Upper lobe of left lung (tissue), 4 donors: Measurements from ENCODE around the gene WDR35.

Experiments
- CTCF ChIP-seq, 6 experiments: fragments of 450-650 bp in 4 of 6; fragments of 200-600 bp in 2 of 6; sonication (generic) in 2 of 6; IDR thresholded peaks; one replicate each; pipeline ENCODE4 v1.5.1; 2016 to 2019; ENCODE audit warnings: antibody characterized with exemption in 6 of 6
- EP300 ChIP-seq, 4 donors: sonication (generic); formaldehyde crosslinking; IDR thresholded peaks; one replicate each; pipeline ENCODE4 v1.5.1; 2017; ENCODE audit warnings: antibody characterized with exemption in 4 of 4, control low read depth in 2 of 4
- POLR2A ChIP-seq, 4 donors: fragments of 450-650 bp; IDR thresholded peaks; one replicate each; pipeline ENCODE4 v1.5.1; 2016 to 2017; ENCODE audit warnings: antibody characterized with exemption in 4 of 4, mild to moderate bottlenecking in 2 of 4

DNA sequence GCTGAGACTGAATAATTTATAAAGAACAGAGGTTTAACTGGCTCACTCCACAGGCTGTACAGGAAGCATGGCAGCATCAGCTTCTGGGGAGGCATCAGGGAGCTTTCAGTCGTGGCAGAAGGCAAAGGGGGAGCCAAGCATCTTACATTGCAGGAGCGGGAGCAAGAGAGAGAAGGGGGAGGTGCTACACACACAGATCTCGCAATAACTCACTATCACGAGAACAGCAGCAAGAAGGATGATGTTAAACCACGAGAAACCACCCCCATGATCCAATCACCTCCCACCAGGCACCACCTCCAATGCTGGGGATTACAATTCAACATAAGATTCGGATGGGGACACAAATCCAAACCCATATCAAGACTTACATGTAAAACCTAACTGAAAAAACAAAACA is 40.3 kb upstream of the WDR35 start:
- TF ChIP-seq POLR2A (IDR thresholded peaks at IDR 0.05) (no peak), EP300 (IDR thresholded peaks at IDR 0.05) (no peak), CTCF (IDR thresholded peaks at IDR 0.05) (no peak)
